ENCODE data around the gene OMD. TPM values are rescaled to one million over a fixed set of nuclear protein-coding genes. Genes with fewer than 3 reads are reported as not detected.

Gene OMD
- polyA plus RNA-seq, 1 donor from 2014 or later: not detected

DNA sequence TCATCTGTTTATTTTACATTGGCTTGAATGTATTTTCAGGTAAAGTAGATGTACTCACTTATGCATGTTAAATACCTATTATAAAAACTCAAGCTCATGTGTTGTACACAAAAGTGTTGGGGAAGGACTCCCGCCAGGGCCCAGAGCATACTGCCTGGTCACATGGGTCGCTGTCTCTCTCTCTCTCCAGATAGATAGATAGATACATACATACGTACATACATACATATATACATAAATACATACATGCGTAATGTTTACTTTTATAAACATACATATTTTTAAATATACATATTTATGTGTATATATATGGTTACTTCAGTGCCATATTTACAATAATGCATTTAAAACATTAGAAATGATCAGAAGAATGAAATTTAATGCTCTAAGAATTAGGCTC is 33.3 kb upstream of the OMD start:
- Histone ChIP-seq H3F3A (ENCODE audit: insufficient read depth, low read length, poor library complexity, severe bottlenecking) (no peaks in the 10 kb centered on the region), H3K79me2 (replicated peaks; ENCODE audit: insufficient read depth, low read length) (no peaks in the 10 kb centered on the region), H3K27me3 (ENCODE audit: insufficient read depth, low read depth, low read length) (no peaks in the 10 kb centered on the region), H3K9ac (ENCODE audit: low read length) (no peak overlapping the region), H3K27ac (ENCODE audit: low read length) (no peak overlapping the region), H3K4me3 (ENCODE audit: low read length) (no peak overlapping the region), H4K20me1 (ENCODE audit: insufficient read depth) (no peaks in the 10 kb centered on the region), H3K36me3 (ENCODE audit: insufficient read depth, low read length) (no peaks in the 10 kb centered on the region), H3K9me2 (ENCODE audit: insufficient read depth, low read length) (no peaks in the 10 kb centered on the region), H2AFZ (ENCODE audit: low read depth, low read length) (no peak overlapping the region), H3K9me3 (ENCODE audit: low read length) (no peaks in the 10 kb centered on the region), H3K4me2 (ENCODE audit: low read length) (no peak overlapping the region)
- no peak for TF ChIP-seq RAD21 (conservative IDR thresholded peaks at IDR 0.05)
- TF ChIP-seq TAF1 (IDR thresholded peaks at IDR 0.05; ENCODE audit: low read depth): no peak

DNA sequence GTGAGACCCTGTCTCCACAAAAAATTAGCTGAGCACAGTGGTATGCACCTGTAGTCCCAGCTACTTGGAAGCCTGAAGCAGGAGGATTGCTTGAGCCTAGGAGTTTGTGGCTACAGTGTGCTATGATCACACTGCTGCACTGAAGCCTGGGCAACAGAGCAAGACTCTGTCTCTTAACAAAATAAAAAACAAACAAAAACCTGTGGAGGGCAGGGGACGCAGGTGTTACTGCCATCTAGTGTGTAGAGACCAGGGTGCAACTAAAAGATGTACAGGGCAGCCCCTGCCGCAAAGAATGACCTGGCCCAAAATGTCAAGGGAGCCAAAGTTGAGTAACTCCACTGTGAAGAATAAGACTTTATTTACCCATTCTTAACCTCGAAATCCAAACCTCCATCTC is 30.9 kb upstream of the OMD start:
- Histone ChIP-seq H3K27ac (ENCODE audit: low read length) (no peak overlapping the region), H3K9me3 (ENCODE audit: low read length) (no peaks in the 10 kb centered on the region), H3K9ac (ENCODE audit: low read length) (no peak overlapping the region), H3K36me3 (ENCODE audit: insufficient read depth, low read length) (no peaks in the 10 kb centered on the region), H3K27me3 (ENCODE audit: insufficient read depth, low read depth, low read length) (no peaks in the 10 kb centered on the region), H3F3A (ENCODE audit: insufficient read depth, low read length, poor library complexity, severe bottlenecking) (no peaks in the 10 kb centered on the region), H3K4me3 (ENCODE audit: low read length) (no peak overlapping the region), H3K79me2 (replicated peaks; ENCODE audit: insufficient read depth, low read length) (no peaks in the 10 kb centered on the region), H3K9me2 (ENCODE audit: insufficient read depth, low read length) (no peaks in the 10 kb centered on the region), H3K4me2 (ENCODE audit: low read length) (no peak overlapping the region), H4K20me1 (ENCODE audit: insufficient read depth) (no peaks in the 10 kb centered on the region), H2AFZ (ENCODE audit: low read depth, low read length) (no peak overlapping the region)
- TF ChIP-seq, protein P1, sequence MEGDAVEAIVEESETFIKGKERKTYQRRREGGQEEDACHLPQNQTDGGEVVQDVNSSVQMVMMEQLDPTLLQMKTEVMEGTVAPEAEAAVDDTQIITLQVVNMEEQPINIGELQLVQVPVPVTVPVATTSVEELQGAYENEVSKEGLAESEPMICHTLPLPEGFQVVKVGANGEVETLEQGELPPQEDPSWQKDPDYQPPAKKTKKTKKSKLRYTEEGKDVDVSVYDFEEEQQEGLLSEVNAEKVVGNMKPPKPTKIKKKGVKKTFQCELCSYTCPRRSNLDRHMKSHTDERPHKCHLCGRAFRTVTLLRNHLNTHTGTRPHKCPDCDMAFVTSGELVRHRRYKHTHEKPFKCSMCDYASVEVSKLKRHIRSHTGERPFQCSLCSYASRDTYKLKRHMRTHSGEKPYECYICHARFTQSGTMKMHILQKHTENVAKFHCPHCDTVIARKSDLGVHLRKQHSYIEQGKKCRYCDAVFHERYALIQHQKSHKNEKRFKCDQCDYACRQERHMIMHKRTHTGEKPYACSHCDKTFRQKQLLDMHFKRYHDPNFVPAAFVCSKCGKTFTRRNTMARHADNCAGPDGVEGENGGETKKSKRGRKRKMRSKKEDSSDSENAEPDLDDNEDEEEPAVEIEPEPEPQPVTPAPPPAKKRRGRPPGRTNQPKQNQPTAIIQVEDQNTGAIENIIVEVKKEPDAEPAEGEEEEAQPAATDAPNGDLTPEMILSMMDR (IDR thresholded peaks at IDR 0.05; ENCODE audit: poor library complexity, severe bottlenecking): no peak
- TF ChIP-seq RAD21 (conservative IDR thresholded peaks at IDR 0.05): no peak
- no peak for TF ChIP-seq SMC3 (conservative IDR thresholded peaks at IDR 0.05; ENCODE audit: poor library complexity)
- TF ChIP-seq EZH2 (IDR thresholded peaks at IDR 0.05; ENCODE audit: borderline replicate concordance, insufficient read depth, low read length, poor library complexity, severe bottlenecking): no peak
- no peak for TF ChIP-seq POLR2AphosphoS5 (IDR thresholded peaks at IDR 0.05)
- TF ChIP-seq, protein P2, sequence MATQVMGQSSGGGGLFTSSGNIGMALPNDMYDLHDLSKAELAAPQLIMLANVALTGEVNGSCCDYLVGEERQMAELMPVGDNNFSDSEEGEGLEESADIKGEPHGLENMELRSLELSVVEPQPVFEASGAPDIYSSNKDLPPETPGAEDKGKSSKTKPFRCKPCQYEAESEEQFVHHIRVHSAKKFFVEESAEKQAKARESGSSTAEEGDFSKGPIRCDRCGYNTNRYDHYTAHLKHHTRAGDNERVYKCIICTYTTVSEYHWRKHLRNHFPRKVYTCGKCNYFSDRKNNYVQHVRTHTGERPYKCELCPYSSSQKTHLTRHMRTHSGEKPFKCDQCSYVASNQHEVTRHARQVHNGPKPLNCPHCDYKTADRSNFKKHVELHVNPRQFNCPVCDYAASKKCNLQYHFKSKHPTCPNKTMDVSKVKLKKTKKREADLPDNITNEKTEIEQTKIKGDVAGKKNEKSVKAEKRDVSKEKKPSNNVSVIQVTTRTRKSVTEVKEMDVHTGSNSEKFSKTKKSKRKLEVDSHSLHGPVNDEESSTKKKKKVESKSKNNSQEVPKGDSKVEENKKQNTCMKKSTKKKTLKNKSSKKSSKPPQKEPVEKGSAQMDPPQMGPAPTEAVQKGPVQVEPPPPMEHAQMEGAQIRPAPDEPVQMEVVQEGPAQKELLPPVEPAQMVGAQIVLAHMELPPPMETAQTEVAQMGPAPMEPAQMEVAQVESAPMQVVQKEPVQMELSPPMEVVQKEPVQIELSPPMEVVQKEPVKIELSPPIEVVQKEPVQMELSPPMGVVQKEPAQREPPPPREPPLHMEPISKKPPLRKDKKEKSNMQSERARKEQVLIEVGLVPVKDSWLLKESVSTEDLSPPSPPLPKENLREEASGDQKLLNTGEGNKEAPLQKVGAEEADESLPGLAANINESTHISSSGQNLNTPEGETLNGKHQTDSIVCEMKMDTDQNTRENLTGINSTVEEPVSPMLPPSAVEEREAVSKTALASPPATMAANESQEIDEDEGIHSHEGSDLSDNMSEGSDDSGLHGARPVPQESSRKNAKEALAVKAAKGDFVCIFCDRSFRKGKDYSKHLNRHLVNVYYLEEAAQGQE (IDR thresholded peaks at IDR 0.05; ENCODE audit: borderline replicate concordance): no peak
- TF ChIP-seq MXI1 (conservative IDR thresholded peaks at IDR 0.05; ENCODE audit: poor library complexity, severe bottlenecking): no peak
- no peak for TF ChIP-seq TAF1 (IDR thresholded peaks at IDR 0.05; ENCODE audit: low read depth)
- no peak for TF ChIP-seq EP300 (conservative IDR thresholded peaks at IDR 0.05; ENCODE audit: poor library complexity, severe bottlenecking)

DNA sequence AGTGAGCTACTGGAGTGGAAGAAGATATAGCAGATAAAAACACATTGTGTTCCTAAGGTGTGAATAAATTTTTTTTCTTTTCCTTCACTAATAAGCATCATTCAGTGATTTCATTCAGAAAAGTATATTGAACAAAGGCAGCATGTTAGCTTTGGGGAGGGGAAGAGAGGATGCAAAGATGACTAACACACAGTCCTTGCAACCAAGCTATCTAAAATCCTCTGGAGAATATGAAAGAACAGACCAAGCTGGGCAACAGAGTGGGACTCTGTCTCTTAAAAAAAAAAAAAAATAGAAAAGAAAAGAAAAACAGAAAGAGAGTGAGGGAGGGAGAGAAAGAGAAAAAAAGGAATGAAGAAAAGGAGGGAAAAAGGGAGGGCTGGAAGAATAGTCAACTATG is 22.3 kb upstream of the OMD start:
- H3K36me3 ChIP-seq (ENCODE audit: insufficient read depth, low read length): no peaks in the 10 kb centered on the region
- H2AFZ ChIP-seq (ENCODE audit: low read depth, low read length): no peak overlapping the region
- H3F3A ChIP-seq (ENCODE audit: insufficient read depth, low read length, poor library complexity, severe bottlenecking): no peaks in the 10 kb centered on the region
- H3K79me2 ChIP-seq (replicated peaks; ENCODE audit: insufficient read depth, low read length): no peaks in the 10 kb centered on the region
- no peak overlapping the region for H3K4me2 ChIP-seq (ENCODE audit: low read length)
- no peaks in the 10 kb centered on the region for H4K20me1 ChIP-seq (ENCODE audit: insufficient read depth)
- no peak overlapping the region for H3K4me3 ChIP-seq (ENCODE audit: low read length)
- no peaks in the 10 kb centered on the region for H3K27me3 ChIP-seq (ENCODE audit: insufficient read depth, low read depth, low read length)
- H3K9ac ChIP-seq (ENCODE audit: low read length): no peak overlapping the region
- TF ChIP-seq, protein P1 (IDR thresholded peaks at IDR 0.05; ENCODE audit: poor library complexity, severe bottlenecking): no peak
- no peak for TF ChIP-seq MXI1 (conservative IDR thresholded peaks at IDR 0.05; ENCODE audit: poor library complexity, severe bottlenecking)
- no peak for TF ChIP-seq EP300 (conservative IDR thresholded peaks at IDR 0.05; ENCODE audit: poor library complexity, severe bottlenecking)
- TF ChIP-seq, protein P2 (IDR thresholded peaks at IDR 0.05; ENCODE audit: borderline replicate concordance): no peak
- no peak for TF ChIP-seq EZH2 (IDR thresholded peaks at IDR 0.05; ENCODE audit: borderline replicate concordance, insufficient read depth, low read length, poor library complexity, severe bottlenecking)
- TF ChIP-seq SMC3 (conservative IDR thresholded peaks at IDR 0.05; ENCODE audit: poor library complexity): no peak
- no peak overlapping the region for H3K27ac ChIP-seq (ENCODE audit: low read length)
- no peaks in the 10 kb centered on the region for H3K9me3 ChIP-seq (ENCODE audit: low read length)
- H3K9me2 ChIP-seq (ENCODE audit: insufficient read depth, low read length): no peaks in the 10 kb centered on the region
